Hepatocyte (in vitro differentiated cells): ENCODE measurements around the gene MRPL55.

Experiments used
- EZH2phosphoT487 ChIP-seq: fragments of 200-600 bp; sonication (generic); IDR thresholded peaks from one replicate; pipeline ENCODE4 v1.6.1; 2018; ENCODE audit warnings: antibody characterized with exemption, mild to moderate bottlenecking, low read depth, moderate library complexity; ENCODE audit not compliant: unreplicated experiment, severe bottlenecking
- TF ChIP-seq, protein P1 (sequence below): fragments of 200-600 bp; sonication (generic); IDR thresholded peaks from 2 replicates; pipeline ENCODE4 v1.5.1; 2016; ENCODE audit warnings: antibody characterized with exemption, mild to moderate bottlenecking; ENCODE audit not compliant: poor library complexity

DNA sequence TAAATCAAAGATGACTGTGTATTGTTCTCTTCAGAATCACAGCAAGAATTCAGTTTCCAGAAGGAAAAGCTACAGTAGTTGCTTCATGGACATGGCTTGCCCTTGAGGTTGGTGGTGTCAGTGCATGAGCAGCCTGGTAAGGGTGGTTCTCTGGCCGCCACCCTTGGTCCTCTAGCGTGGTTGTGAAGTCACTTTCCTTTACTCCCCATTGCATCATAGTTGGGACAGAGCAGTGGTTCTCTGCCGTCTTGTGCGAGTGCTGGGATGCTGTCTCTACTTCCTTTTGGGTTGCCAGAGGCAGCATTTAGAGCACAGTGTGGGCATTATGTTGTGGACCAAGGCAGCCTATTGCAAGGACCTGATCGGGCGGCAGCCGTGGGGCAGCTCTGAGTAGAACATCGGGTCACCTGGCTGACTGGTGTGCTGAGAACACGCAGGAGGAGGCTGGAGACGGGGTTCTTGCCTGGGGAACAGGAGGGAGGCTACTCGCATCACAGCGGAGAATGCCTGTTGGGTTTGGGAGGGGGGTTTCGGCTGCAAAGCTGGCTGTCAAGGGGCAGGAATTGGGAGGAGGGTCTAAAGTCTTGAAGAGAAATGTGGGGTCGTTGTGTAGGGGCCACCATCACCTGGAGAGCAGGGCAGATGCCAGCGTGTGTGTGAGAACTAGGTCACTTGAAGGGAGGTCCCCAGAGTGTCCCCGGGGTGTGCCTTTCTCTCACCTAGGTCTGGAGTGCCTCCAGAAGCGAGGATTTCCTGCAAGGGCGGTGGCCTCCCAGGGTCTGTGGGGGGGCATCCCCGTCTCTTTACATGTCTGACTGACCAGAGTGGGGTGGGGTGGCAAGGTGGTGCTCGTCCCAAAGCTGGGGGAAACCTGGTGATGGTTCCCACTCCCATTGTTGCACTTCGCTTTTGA lies 20.3 kb downstream of the MRPL55 start:
- TF ChIP-seq, protein P1, sequence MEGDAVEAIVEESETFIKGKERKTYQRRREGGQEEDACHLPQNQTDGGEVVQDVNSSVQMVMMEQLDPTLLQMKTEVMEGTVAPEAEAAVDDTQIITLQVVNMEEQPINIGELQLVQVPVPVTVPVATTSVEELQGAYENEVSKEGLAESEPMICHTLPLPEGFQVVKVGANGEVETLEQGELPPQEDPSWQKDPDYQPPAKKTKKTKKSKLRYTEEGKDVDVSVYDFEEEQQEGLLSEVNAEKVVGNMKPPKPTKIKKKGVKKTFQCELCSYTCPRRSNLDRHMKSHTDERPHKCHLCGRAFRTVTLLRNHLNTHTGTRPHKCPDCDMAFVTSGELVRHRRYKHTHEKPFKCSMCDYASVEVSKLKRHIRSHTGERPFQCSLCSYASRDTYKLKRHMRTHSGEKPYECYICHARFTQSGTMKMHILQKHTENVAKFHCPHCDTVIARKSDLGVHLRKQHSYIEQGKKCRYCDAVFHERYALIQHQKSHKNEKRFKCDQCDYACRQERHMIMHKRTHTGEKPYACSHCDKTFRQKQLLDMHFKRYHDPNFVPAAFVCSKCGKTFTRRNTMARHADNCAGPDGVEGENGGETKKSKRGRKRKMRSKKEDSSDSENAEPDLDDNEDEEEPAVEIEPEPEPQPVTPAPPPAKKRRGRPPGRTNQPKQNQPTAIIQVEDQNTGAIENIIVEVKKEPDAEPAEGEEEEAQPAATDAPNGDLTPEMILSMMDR: no peak
- no peak for TF ChIP-seq EZH2phosphoT487
